Activated T-cell treated with anti-CD3 and anti-CD28 coated beads, Interleukin-2, amount 50 U/mL, for 24 hours (primary cell): Measurements from ENCODE around the gene DCAF4.
"Not testable (repeated sequence)": the region's sequence is repeated elsewhere in the genome, so short reads cannot be mapped to it uniquely, and the experiment has no call there.

Experiments
- DNase-seq: peaks from one replicate; pipeline ENCODE4 v3.0.0-alpha.2; 2020
- H3K27ac Mint-ChIP-seq: 2 replicates; pipeline ENCODE4 v1.8.0; 2020; ENCODE audit warnings: mild to moderate bottlenecking, mixed read lengths
- H3K27me3 Mint-ChIP-seq: 2 replicates; pipeline ENCODE4 v1.8.0; 2020; ENCODE audit warnings: mixed read lengths
- H3K36me3 Mint-ChIP-seq: 2 replicates; pipeline ENCODE4 v1.8.0; 2020; ENCODE audit warnings: low read depth, mixed read lengths
- H3K4me1 Mint-ChIP-seq: 2 replicates; pipeline ENCODE4 v1.8.0; 2020; ENCODE audit warnings: low read depth, mixed read lengths
- H3K4me3 Mint-ChIP-seq: 2 replicates; pipeline ENCODE4 v1.8.0; 2020; ENCODE audit warnings: mild to moderate bottlenecking, moderate library complexity, mixed read lengths
- H3K9me3 Mint-ChIP-seq: 2 replicates; pipeline ENCODE4 v1.8.0; 2020; ENCODE audit warnings: mixed read lengths

Gene DCAF4

GRCh38 chr14:72962336-72962754, 36.1 kb downstream of the DCAF4 start:
- peaks cover 60% of the 10 kb centered on the region for H3K36me3 Mint-ChIP-seq
- H3K4me3 Mint-ChIP-seq, DNase-seq, H3K27ac Mint-ChIP-seq, H3K27me3 Mint-ChIP-seq, H3K9me3 Mint-ChIP-seq: not testable (repeated sequence)
- H3K4me1 Mint-ChIP-seq: peaks cover 21% of the 10 kb centered on the region

DNA sequence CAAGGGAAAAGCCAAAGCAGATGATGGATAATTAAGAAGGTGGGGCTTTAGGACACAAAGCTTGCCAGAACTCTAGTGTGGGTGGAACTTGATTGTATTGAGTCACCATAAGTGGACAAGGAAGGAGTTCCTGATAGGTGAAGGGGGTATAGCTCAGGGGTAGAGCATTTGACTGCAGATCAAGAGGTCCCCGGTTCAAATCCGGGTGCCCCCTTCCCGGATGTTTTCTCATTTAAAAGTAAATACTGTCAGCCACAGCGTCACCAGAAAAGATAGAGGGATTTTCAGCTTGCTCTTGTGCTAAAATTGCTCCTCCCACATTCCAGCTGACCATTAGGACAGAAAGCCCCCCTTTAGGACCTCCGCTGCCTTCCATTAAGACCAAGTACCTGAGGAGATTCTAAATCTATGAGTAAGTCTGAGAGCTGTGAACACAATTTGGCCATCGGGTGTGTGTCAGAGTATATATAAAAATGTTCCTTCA, 36.6 kb downstream of the DCAF4 start:
- no peaks in the 10 kb centered on the region for H3K27me3 Mint-ChIP-seq
- no peak overlapping the region for H3K4me3 Mint-ChIP-seq
- peaks cover 57% of the 10 kb centered on the region for H3K36me3 Mint-ChIP-seq
- no peaks in the 10 kb centered on the region for H3K9me3 Mint-ChIP-seq
- peaks cover 21% of the 10 kb centered on the region for H3K4me1 Mint-ChIP-seq
- H3K27ac Mint-ChIP-seq: peak overlapping the region; percentile 23
- no peak for DNase-seq

GRCh38 chr14:72965249-72965648, 39.0 kb downstream of the DCAF4 start:
- Mint-ChIP-seq H3K4me1 (peaks cover 21% of the 10 kb centered on the region), H3K9me3 (no peaks in the 10 kb centered on the region), H3K4me3 (no peak overlapping the region), H3K36me3 (peaks cover 52% of the 10 kb centered on the region), H3K27me3 (no peaks in the 10 kb centered on the region), H3K27ac (no peak overlapping the region)
- no peak for DNase-seq

DNA sequence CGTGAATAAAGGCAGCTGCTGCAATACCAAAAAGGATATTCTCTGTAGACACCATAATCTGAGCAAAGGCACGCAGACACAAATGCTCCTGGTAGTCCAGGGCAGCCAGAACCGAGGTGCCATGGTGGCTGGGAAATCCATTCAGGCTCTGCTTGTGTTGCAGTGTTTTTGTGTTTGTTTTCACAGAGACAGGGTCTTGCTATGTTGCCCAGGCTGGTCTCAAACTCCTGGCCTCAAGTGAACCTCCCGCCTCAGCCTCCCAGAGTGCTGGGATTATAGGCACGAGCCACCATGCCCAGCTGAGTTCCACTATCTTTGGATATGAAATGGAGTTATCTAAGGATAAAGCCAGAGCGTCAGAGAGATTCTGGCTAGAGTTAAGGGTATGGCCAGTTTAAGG, 39.8 kb downstream of the DCAF4 start:
- Mint-ChIP-seq H3K9me3 (no peaks in the 10 kb centered on the region), H3K36me3 (peaks cover 52% of the 10 kb centered on the region), H3K4me3 (no peak overlapping the region), H3K27ac (no peak overlapping the region), H3K27me3 (no peaks in the 10 kb centered on the region), H3K4me1 (peaks cover 21% of the 10 kb centered on the region)
- no peak for DNase-seq

DNA sequence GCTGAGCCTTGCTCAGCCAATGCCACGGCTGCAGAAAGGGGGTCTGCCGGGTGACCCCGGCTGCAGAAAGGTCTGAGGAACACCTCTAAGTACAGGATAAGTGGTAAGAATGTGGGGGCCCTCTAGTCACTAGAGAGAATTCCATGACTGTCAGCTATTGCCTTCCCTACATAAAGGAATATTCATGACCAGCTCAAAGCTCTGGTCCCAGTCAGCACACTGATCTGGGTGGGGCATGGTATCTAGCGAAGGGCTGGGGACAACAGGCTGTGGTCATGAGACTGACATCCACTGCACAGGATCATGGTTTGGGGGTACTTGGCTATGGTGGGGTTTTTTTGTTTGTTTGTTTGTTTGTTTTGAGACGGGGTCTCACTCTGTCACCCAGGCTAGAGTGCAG, 42.1 kb downstream of the DCAF4 start:
- H3K27me3 Mint-ChIP-seq: no peaks in the 10 kb centered on the region
- H3K4me3 Mint-ChIP-seq: no peak overlapping the region
- H3K27ac Mint-ChIP-seq: no peak overlapping the region
- peaks cover 16% of the 10 kb centered on the region for H3K4me1 Mint-ChIP-seq
- DNase-seq: no peak
- H3K36me3 Mint-ChIP-seq: peaks cover 47% of the 10 kb centered on the region
- no peaks in the 10 kb centered on the region for H3K9me3 Mint-ChIP-seq

GRCh38 chr14:72970058-72970630, 43.9 kb downstream of the DCAF4 start:
- Mint-ChIP-seq H3K27ac (no peak overlapping the region), H3K4me1 (peaks cover 4% of the 10 kb centered on the region), H3K9me3 (no peaks in the 10 kb centered on the region), H3K4me3 (no peak overlapping the region), H3K27me3 (no peaks in the 10 kb centered on the region), H3K36me3 (peaks cover 65% of the 10 kb centered on the region)
- no peak for DNase-seq

- Mint-ChIP-seq H3K4me1 (no peaks in the 10 kb centered on the region), H3K27me3 (no peaks in the 10 kb centered on the region), H3K36me3 (peaks cover 72% of the 10 kb centered on the region), H3K4me3 (no peak overlapping the region), H3K27ac (no peak overlapping the region), H3K9me3 (no peaks in the 10 kb centered on the region)
- DNase-seq: no peak
Measured at GRCh38 chr14:72970824-72971434, 44.7 kb downstream of the DCAF4 start.

GRCh38 chr14:72974661-72975060, 48.4 kb downstream of the DCAF4 start:
- Mint-ChIP-seq H3K36me3 (peaks cover 83% of the 10 kb centered on the region), H3K27me3 (no peaks in the 10 kb centered on the region), H3K9me3 (no peaks in the 10 kb centered on the region), H3K27ac (no peak overlapping the region), H3K4me3 (no peak overlapping the region), H3K4me1 (no peaks in the 10 kb centered on the region)
- no peak for DNase-seq

GRCh38 chr14:72975770-72976169, 49.5 kb downstream of the DCAF4 start:
- Mint-ChIP-seq H3K4me1 (no peaks in the 10 kb centered on the region), H3K27ac (no peak overlapping the region), H3K4me3 (no peak overlapping the region), H3K9me3 (no peaks in the 10 kb centered on the region), H3K27me3 (no peaks in the 10 kb centered on the region), H3K36me3 (peaks cover 80% of the 10 kb centered on the region)
- no peak for DNase-seq

GRCh38 chr14:72978856-72979255, 52.6 kb downstream of the DCAF4 start:
- H3K36me3 Mint-ChIP-seq: peaks cover 75% of the 10 kb centered on the region
- H3K9me3 Mint-ChIP-seq: no peaks in the 10 kb centered on the region
- no peak overlapping the region for H3K4me3 Mint-ChIP-seq
- H3K4me1 Mint-ChIP-seq: no peaks in the 10 kb centered on the region
- no peak for DNase-seq
- no peaks in the 10 kb centered on the region for H3K27me3 Mint-ChIP-seq
- no peak overlapping the region for H3K27ac Mint-ChIP-seq

- Mint-ChIP-seq H3K27ac (no peak overlapping the region), H3K4me3 (no peak overlapping the region), H3K27me3 (no peaks in the 10 kb centered on the region), H3K9me3 (peaks cover 2% of the 10 kb centered on the region), H3K36me3 (peaks cover 73% of the 10 kb centered on the region), H3K4me1 (no peaks in the 10 kb centered on the region)
- DNase-seq: no peak
Measured at GRCh38 chr14:72980863-72981262, 54.6 kb downstream of the DCAF4 start.

DNA sequence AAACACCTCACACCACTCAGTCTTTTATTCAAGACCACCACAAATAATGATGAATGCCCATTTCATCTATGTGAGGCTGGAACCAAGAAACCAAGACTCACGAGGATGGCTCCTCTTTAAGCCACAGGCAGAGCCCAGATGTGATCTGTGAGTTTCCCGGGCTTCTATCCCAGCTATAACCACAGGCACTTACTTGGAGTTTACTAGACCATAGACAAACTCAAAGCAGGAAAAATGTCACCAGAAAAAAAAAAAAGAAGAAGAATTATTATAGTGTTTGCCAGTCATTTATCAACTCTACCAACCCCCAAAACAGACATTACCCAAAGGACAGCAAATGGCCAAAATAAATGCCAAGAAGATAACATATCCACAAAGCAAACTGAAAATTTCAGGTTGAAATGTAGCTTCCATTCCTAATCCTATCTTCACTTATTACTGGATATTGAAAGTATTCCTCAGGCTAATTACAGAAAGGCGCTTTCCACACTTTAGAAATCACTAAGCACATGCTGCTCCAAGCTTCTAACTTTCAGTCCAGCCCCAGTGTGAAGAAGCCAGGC, 56.0 kb downstream of the DCAF4 start:
- Mint-ChIP-seq H3K4me3 (no peak overlapping the region), H3K36me3 (peaks cover 76% of the 10 kb centered on the region), H3K9me3 (peaks cover 2% of the 10 kb centered on the region), H3K27me3 (no peaks in the 10 kb centered on the region), H3K27ac (no peak overlapping the region), H3K4me1 (no peaks in the 10 kb centered on the region)
- DNase-seq: no peak

DNA sequence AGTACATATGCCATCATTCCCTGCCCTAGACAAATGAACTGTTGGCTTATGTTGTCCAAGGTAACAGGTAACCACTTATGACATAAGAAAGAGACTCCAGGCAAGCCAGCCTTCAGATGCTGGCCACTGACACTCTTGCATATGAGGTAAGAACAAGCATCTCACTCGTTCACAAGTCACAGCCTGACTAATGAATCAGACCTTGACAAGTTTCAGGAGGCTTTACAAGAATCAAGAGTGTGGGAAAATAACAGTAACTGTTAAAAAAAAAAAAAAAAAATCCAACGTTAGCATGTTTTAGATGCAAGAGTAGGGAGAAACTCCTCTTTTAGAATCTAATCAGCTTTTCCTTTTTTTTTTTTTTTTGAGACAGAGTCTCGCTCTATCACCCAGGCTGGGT, 60.0 kb downstream of the DCAF4 start:
- H3K36me3 Mint-ChIP-seq: peaks cover 63% of the 10 kb centered on the region
- peaks cover 2% of the 10 kb centered on the region for H3K9me3 Mint-ChIP-seq

DNA sequence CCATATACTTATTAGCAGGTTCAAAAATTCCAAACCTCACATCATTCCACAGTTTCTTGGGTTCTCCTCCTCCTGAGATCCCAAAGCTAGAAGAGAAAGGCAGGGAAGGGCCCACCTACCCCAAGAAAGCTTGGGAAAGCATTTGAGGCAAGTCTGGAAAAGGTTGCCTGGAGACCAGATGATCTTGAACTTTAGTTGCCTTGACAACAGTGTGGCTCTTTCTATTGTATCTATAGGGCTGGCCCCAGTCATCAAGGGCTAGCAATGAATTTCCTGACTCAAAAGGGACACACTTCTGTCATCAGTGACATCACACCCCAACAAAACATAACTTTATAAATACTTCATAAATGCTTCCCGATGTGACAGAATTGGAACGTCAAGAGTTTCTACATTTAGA, 60.6 kb downstream of the DCAF4 start:
- no peaks in the 10 kb centered on the region for H3K4me1 Mint-ChIP-seq
- H3K9me3 Mint-ChIP-seq: peaks cover 2% of the 10 kb centered on the region
- H3K27me3 Mint-ChIP-seq: no peaks in the 10 kb centered on the region
- peak overlapping the region; percentile 22 for H3K27ac Mint-ChIP-seq
- H3K4me3 Mint-ChIP-seq: no peak overlapping the region
- no peak for DNase-seq
- peaks cover 64% of the 10 kb centered on the region for H3K36me3 Mint-ChIP-seq

More for the DNA sequence above, 60.0 kb downstream of the DCAF4 start:
- H3K4me3 Mint-ChIP-seq: no peak overlapping the region
- no peaks in the 10 kb centered on the region for H3K4me1 Mint-ChIP-seq
- no peak overlapping the region for H3K27ac Mint-ChIP-seq
- H3K27me3 Mint-ChIP-seq: no peaks in the 10 kb centered on the region
- DNase-seq: no peak

- Mint-ChIP-seq H3K36me3 (peaks cover 56% of the 10 kb centered on the region), H3K27me3 (no peaks in the 10 kb centered on the region), H3K9me3 (no peaks in the 10 kb centered on the region)
Measured at GRCh38 chr14:72990171-72990570, 63.9 kb downstream of the DCAF4 start.

More at GRCh38 chr14:72990171-72990570, 63.9 kb downstream of the DCAF4 start:
- H3K4me3 Mint-ChIP-seq: no peak overlapping the region
- peaks cover 2% of the 10 kb centered on the region for H3K4me1 Mint-ChIP-seq
- DNase-seq: no peak
- H3K27ac Mint-ChIP-seq: no peak overlapping the region
